ENCODE data around the gene PPP2R2B.

- TF ChIP-seq CTCF (optimal IDR thresholded peaks at IDR 0.05 in 1 of 3, IDR thresholded peaks at IDR 0.05 in 1 of 3, conservative IDR thresholded peaks at IDR 0.05 in 1 of 3; ENCODE audit: extremely low read depth in 1 of 3, insufficient read depth in 2 of 3, low read length in 3 of 3) = no peak
- TF ChIP-seq EZH2 (IDR thresholded peaks at IDR 0.05; ENCODE audit: low read length) = peak; percentile 46
Measured at GRCh38 chr5:146878476-146879172, at the start of gene PPP2R2B.
